ENCODE measurements around the gene HOXB2. TPM values are rescaled to one million over a fixed set of nuclear protein-coding genes. Genes with fewer than 3 reads are reported as not detected.

HOXB2 gene
- total RNA-seq, 2 experiments from 2014 or later = 4.8 to 4.9 TPM

DNA sequence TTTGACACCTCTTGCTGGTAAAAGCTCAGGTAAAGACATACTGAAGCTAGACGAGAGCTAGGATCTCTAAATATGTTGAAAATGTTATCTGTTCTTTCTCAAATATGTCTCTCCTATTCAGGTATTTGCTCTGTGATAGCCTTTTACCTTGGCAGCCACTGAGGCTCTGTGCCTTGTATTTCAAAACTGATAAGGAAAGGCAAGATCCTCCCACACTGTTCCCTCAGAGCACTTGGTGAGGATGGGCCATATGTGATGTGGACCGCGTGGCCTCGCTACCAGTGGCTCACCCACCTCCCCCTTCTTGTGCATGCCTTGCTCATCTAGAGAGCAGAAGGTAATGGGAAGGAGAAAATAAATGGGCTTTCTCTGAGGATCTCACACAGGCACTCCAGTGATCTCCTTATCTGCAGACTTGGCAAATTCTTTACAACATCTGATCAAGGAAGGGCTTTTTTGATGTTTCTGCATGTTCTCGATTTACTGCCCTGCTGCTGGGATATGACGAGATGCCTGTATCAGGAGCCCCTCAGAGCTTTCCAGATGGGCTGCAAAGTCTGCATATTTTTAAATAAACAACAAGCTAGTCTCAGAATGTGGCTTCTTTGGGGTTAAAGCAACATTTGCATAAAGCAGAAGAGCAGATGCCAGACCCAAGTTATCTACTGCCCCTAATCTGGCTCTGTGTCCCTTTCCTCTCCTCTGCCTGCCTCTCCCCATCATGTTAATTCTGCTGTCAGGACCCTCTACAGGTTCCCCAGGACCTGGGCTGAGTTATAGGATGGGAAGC, 31.0 kb downstream of the HOXB2 start:
- H3K9me3 Mint-ChIP-seq = no peaks in the 10 kb centered on the region
- H3K27ac Mint-ChIP-seq = no peak overlapping the region
- Histone ChIP-seq H3K4me3 (ENCODE audit: low read length) (no peak overlapping the region), H3K27ac (ENCODE audit: low read depth in 1 of 2, low read length in 2 of 2) (no peak overlapping the region), H3K9me3 (ENCODE audit: control insufficient read depth in 1 of 2, insufficient read depth in 1 of 2, low read length in 2 of 2) (no peaks in the 10 kb centered on the region), H3K36me3 (ENCODE audit: insufficient read depth, low read length) (no peaks in the 10 kb centered on the region), H3K27me3 (ENCODE audit: control insufficient read depth in 1 of 2, insufficient read depth in 2 of 2, low read length in 2 of 2) (peaks cover 2 to 7% of the 10 kb centered on the region in 2 experiments), H3K4me1 (ENCODE audit: insufficient read depth, low read length) (peaks cover 26% of the 10 kb centered on the region)
- ATAC-seq (ENCODE audit: poor library complexity) (no peak), DNase-seq (no peak)
- ChIA-PET POLR2A (no interaction called here), CTCF (interaction anchor here (0.8 to 1.5 kb wide), 2 partner anchors 9 to 57 kb away, joined by 3 read pairs; no protein-coding TSS in a partner anchor)
- H3K4me3 Mint-ChIP-seq = no peak overlapping the region
- intact Hi-C loops (cut with DNase I, micrococcal nuclease) = loop anchor here in 1 of 2 experiments (1.0 kb wide), 1 partner anchor 13 kb away; no protein-coding TSS in a partner anchor
- no peaks in the 10 kb centered on the region for H3K36me3 Mint-ChIP-seq (ENCODE audit: low read depth)
- no peak for TF ChIP-seq CTCF (IDR thresholded peaks at IDR 0.05)
- peaks cover 69% of the 10 kb centered on the region for H3K27me3 Mint-ChIP-seq
- H3K4me1 Mint-ChIP-seq (ENCODE audit: low read depth) = peaks cover 11% of the 10 kb centered on the region

- Histone ChIP-seq H3K4me1 (ENCODE audit: insufficient read depth, low read length) (peaks cover 26% of the 10 kb centered on the region), H3K36me3 (ENCODE audit: insufficient read depth, low read length) (no peaks in the 10 kb centered on the region), H3K27me3 (ENCODE audit: control insufficient read depth in 1 of 2, insufficient read depth in 2 of 2, low read length in 2 of 2) (peaks cover 2 to 7% of the 10 kb centered on the region in 2 experiments), H3K27ac (ENCODE audit: low read depth in 1 of 2, low read length in 2 of 2) (no peak overlapping the region), H3K4me3 (ENCODE audit: low read length) (no peak overlapping the region), H3K9me3 (ENCODE audit: control insufficient read depth in 1 of 2, insufficient read depth in 1 of 2, low read length in 2 of 2) (no peaks in the 10 kb centered on the region)
- peaks cover 11% of the 10 kb centered on the region for H3K4me1 Mint-ChIP-seq (ENCODE audit: low read depth)
- no peak overlapping the region for H3K4me3 Mint-ChIP-seq
- no peak for ATAC-seq (ENCODE audit: poor library complexity)
- intact Hi-C loops (cut with DNase I, micrococcal nuclease) = loop anchor here in 1 of 2 experiments (1.0 kb wide), 1 partner anchor 12 kb away; no protein-coding TSS in a partner anchor
- H3K36me3 Mint-ChIP-seq (ENCODE audit: low read depth) = no peaks in the 10 kb centered on the region
- ChIA-PET CTCF (interaction anchor here (0.8 to 1.5 kb wide), 2 partner anchors 10 to 56 kb away, joined by 3 read pairs; no protein-coding TSS in a partner anchor), POLR2A (no interaction called here)
- H3K9me3 Mint-ChIP-seq = no peaks in the 10 kb centered on the region
- DNase-seq = peak in 4 of 14 experiments; percentile 36 to 62 (median 42)
- no peak for TF ChIP-seq CTCF (IDR thresholded peaks at IDR 0.05)
- no peak overlapping the region for H3K27ac Mint-ChIP-seq
- H3K27me3 Mint-ChIP-seq = peaks cover 74% of the 10 kb centered on the region
Observed at GRCh38 chr17:48513097-48513496, 31.8 kb downstream of the HOXB2 start.

- Mint-ChIP-seq H3K4me1 (ENCODE audit: low read depth) (peaks cover 11% of the 10 kb centered on the region), H3K4me3 (no peak overlapping the region), H3K36me3 (ENCODE audit: low read depth) (no peaks in the 10 kb centered on the region), H3K27ac (no peak overlapping the region), H3K27me3 (peaks cover 59% of the 10 kb centered on the region), H3K9me3 (no peaks in the 10 kb centered on the region)
- intact Hi-C loops (cut with DNase I, micrococcal nuclease) = no loop called here
- ChIA-PET CTCF (interaction anchor here (0.6 to 0.9 kb wide), 3 partner anchors 13 to 102 kb away, joined by 3 to 4 read pairs (median 3); no protein-coding TSS in a partner anchor), POLR2A (interaction anchor here (0.6 to 0.8 kb wide), 2 partner anchors 11 to 18 kb away, joined by 3 to 4 read pairs; no protein-coding TSS in a partner anchor)
- peak; percentile 81 for ATAC-seq (ENCODE audit: poor library complexity)
- H3K9me3 ChIP-seq (ENCODE audit: control insufficient read depth in 1 of 2, insufficient read depth in 1 of 2, low read length in 2 of 2) = no peaks in the 10 kb centered on the region
- H3K27me3 ChIP-seq (ENCODE audit: control insufficient read depth in 1 of 2, insufficient read depth in 2 of 2, low read length in 2 of 2) = peaks cover 2 to 7% of the 10 kb centered on the region in 2 experiments
- peak in 10 of 14 experiments; percentile 6 to 65 (median 38) for DNase-seq
- H3K4me1 ChIP-seq (ENCODE audit: insufficient read depth, low read length) = peaks cover 26% of the 10 kb centered on the region
- H3K4me3 ChIP-seq (ENCODE audit: low read length) = no peak overlapping the region
- H3K36me3 ChIP-seq (ENCODE audit: insufficient read depth, low read length) = no peaks in the 10 kb centered on the region
- no peak for TF ChIP-seq CTCF (IDR thresholded peaks at IDR 0.05)
- H3K27ac ChIP-seq (ENCODE audit: low read depth in 1 of 2, low read length in 2 of 2) = no peak overlapping the region
Observed at GRCh38 chr17:48510761-48511604, 33.9 kb downstream of the HOXB2 start.

Data from CD4-positive, alpha-beta T cell (primary cell).